Measurements from ENCODE around the gene ZNF444.

Gene ZNF444

DNA sequence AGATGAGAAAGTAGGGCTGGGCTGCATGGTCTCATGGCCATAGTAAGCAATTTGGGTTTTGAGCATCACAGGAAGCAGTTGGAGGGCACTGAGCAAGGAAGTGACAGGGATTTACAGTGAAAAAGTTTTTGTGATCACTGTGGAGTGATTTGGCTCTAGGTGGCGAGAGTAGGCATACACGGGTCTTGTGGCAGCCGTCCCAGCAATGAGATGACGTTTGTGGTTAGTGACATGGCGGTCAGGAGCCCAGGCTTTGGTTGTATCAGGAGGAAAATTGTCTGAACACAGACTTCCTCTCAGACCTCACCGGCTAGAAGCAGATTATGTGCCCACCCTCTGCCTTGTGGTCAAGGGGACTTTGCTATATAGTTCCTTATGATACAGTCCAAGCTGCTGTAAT, 3.3 kb downstream of the ZNF444 start:
- Histone ChIP-seq H3K9ac (ENCODE audit: low read length) (no peak overlapping the region), H2AK5ac (ENCODE audit: low read length) (no peak overlapping the region), H3K56ac (ENCODE audit: low read length) (no peak overlapping the region), H3K79me1 (ENCODE audit: low read length) (peaks cover 19% of the 10 kb centered on the region), H3K4me2 (ENCODE audit: low read length) (no peak overlapping the region), H3K4ac (ENCODE audit: low read depth, low read length) (no peak overlapping the region), H4K5ac (ENCODE audit: low read length) (no peak overlapping the region), H3K4me3 (ENCODE audit: low read length) (no peak overlapping the region), H2BK5ac (ENCODE audit: low read length) (no peak overlapping the region), H3K4me1 (ENCODE audit: control insufficient read depth, low read depth, low read length) (no peaks in the 10 kb centered on the region), H3K27ac (ENCODE audit: low read depth, low read length) (no peak overlapping the region), H2BK120ac (ENCODE audit: low read depth, low read length) (no peak overlapping the region), H3K79me2 (ENCODE audit: control insufficient read depth, insufficient read depth, low read length) (peaks cover 10% of the 10 kb centered on the region), H3K18ac (ENCODE audit: low read length) (no peak overlapping the region), H3K27me3 (ENCODE audit: insufficient read depth, low read length, poor library complexity) (no peaks in the 10 kb centered on the region), H4K8ac (ENCODE audit: low read depth, low read length) (no peak overlapping the region), H2BK15ac (replicated peaks; ENCODE audit: low read depth) (no peak overlapping the region), H3K36me3 (ENCODE audit: control insufficient read depth, insufficient read depth, low read length) (no peaks in the 10 kb centered on the region), H3K23ac (ENCODE audit: low read length) (no peak overlapping the region)
- no CpG with 5 or more reads among the region's 6 CpGs for WGBS (ENCODE audit: extremely low coverage, insufficient coverage, low lambda C conversion rate)
- no peak for DNase-seq

DNA sequence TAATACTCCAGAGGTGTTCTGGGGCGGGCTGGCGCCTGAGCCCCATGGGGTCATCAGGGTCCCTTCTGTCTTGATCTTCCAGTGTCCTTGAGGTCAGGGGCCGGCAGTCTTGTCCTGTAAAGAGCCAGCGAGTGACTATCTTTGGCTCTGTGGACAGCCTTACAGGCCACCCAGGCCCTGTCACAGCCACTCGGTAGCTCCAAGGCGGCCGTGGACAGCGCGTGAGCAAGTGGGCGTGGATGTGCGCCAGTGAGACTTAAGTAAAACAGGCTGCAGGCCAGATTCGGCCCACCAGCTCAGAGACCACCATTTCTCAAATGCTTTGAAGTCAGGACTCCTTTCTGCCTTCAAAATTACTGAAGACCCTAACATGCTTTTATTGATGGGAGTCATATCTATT, 3.7 kb downstream of the ZNF444 start:
- H2AK5ac ChIP-seq (ENCODE audit: low read length), result no peak overlapping the region
- no peaks in the 10 kb centered on the region for H3K4me1 ChIP-seq (ENCODE audit: control insufficient read depth, low read depth, low read length)
- no peak overlapping the region for H4K8ac ChIP-seq (ENCODE audit: low read depth, low read length)
- H3K27ac ChIP-seq (ENCODE audit: low read depth, low read length), result no peak overlapping the region
- no CpG with 5 or more reads among the region's 12 CpGs for WGBS (ENCODE audit: extremely low coverage, insufficient coverage, low lambda C conversion rate)
- H3K4me2 ChIP-seq (ENCODE audit: low read length), result no peak overlapping the region
- no peak overlapping the region for H3K56ac ChIP-seq (ENCODE audit: low read length)
- no peaks in the 10 kb centered on the region for H3K36me3 ChIP-seq (ENCODE audit: control insufficient read depth, insufficient read depth, low read length)
- no peak overlapping the region for H3K4ac ChIP-seq (ENCODE audit: low read depth, low read length)
- H2BK15ac ChIP-seq (replicated peaks; ENCODE audit: low read depth), result no peak overlapping the region
- H3K4me3 ChIP-seq (ENCODE audit: low read length), result no peak overlapping the region
- H3K79me1 ChIP-seq (ENCODE audit: low read length), result peaks cover 22% of the 10 kb centered on the region
- H3K79me2 ChIP-seq (ENCODE audit: control insufficient read depth, insufficient read depth, low read length), result peaks cover 14% of the 10 kb centered on the region
- no peaks in the 10 kb centered on the region for H3K27me3 ChIP-seq (ENCODE audit: insufficient read depth, low read length, poor library complexity)
- no peak overlapping the region for H3K18ac ChIP-seq (ENCODE audit: low read length)
- DNase-seq, result no peak
- no peak overlapping the region for H3K9ac ChIP-seq (ENCODE audit: low read length)
- no peak overlapping the region for H2BK5ac ChIP-seq (ENCODE audit: low read length)
- no peak overlapping the region for H3K23ac ChIP-seq (ENCODE audit: low read length)
- no peak overlapping the region for H4K5ac ChIP-seq (ENCODE audit: low read length)
- H2BK120ac ChIP-seq (ENCODE audit: low read depth, low read length), result no peak overlapping the region

DNA sequence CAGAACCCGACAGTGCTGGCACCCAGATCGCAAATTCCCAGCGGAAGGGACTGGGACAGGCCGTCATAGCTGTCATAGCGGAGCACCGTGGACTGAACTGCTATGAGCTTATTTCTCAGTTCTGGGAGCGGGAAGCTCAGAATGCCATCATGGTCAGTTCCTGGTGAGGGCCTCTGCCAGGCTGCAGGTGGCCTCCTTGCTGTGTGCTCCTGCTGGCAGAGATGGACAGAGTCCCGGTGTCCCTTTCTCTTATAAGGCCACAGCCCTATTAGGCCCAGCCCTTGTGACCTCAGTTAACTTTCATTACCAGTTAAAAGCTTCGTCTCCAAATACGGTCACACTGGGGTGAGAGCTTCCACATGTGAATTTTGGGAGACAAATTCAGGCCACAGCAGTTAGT, 4.6 kb downstream of the ZNF444 start:
- no peak overlapping the region for H3K4me3 ChIP-seq (ENCODE audit: low read length)
- H3K27ac ChIP-seq (ENCODE audit: low read depth, low read length), result no peak overlapping the region
- no peak overlapping the region for H2BK120ac ChIP-seq (ENCODE audit: low read depth, low read length)
- H3K18ac ChIP-seq (ENCODE audit: low read length), result no peak overlapping the region
- H3K23ac ChIP-seq (ENCODE audit: low read length), result no peak overlapping the region
- H3K9ac ChIP-seq (ENCODE audit: low read length), result no peak overlapping the region
- no CpG with 5 or more reads among the region's 10 CpGs for WGBS (ENCODE audit: extremely low coverage, insufficient coverage, low lambda C conversion rate)
- H3K36me3 ChIP-seq (ENCODE audit: control insufficient read depth, insufficient read depth, low read length), result no peaks in the 10 kb centered on the region
- H3K4me1 ChIP-seq (ENCODE audit: control insufficient read depth, low read depth, low read length), result no peaks in the 10 kb centered on the region
- no peak overlapping the region for H3K4ac ChIP-seq (ENCODE audit: low read depth, low read length)
- peaks cover 22% of the 10 kb centered on the region for H3K79me1 ChIP-seq (ENCODE audit: low read length)
- no peak overlapping the region for H4K5ac ChIP-seq (ENCODE audit: low read length)
- no peak overlapping the region for H3K56ac ChIP-seq (ENCODE audit: low read length)
- H2BK15ac ChIP-seq (replicated peaks; ENCODE audit: low read depth), result no peak overlapping the region
- H3K79me2 ChIP-seq (ENCODE audit: control insufficient read depth, insufficient read depth, low read length), result peaks cover 14% of the 10 kb centered on the region
- H3K4me2 ChIP-seq (ENCODE audit: low read length), result no peak overlapping the region
- no peak for DNase-seq
- H4K8ac ChIP-seq (ENCODE audit: low read depth, low read length), result no peak overlapping the region
- H2BK5ac ChIP-seq (ENCODE audit: low read length), result no peak overlapping the region
- no peaks in the 10 kb centered on the region for H3K27me3 ChIP-seq (ENCODE audit: insufficient read depth, low read length, poor library complexity)
- H2AK5ac ChIP-seq (ENCODE audit: low read length), result no peak overlapping the region

DNA sequence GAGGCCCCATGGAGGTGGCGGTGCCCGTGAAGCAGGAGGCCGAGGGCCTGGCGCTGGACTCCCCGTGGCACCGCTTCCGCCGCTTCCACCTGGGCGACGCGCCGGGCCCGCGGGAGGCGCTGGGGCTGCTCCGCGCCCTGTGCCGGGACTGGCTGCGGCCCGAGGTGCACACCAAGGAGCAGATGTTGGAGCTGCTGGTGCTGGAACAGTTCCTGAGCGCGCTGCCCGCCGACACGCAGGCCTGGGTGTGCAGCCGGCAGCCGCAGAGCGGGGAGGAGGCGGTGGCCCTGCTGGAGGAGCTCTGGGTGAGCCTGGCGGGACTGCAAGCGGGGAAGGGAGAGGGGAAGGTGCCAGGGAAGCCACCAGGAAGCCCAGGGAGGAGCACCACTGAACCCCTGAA, 5.8 kb downstream of the ZNF444 start:
- H3K4me2 ChIP-seq (ENCODE audit: low read length), result no peak overlapping the region
- no peak overlapping the region for H3K18ac ChIP-seq (ENCODE audit: low read length)
- DNase-seq, result no peak
- H3K79me2 ChIP-seq (ENCODE audit: control insufficient read depth, insufficient read depth, low read length), result peaks cover 14% of the 10 kb centered on the region
- no peak overlapping the region for H3K4me3 ChIP-seq (ENCODE audit: low read length)
- H2AK5ac ChIP-seq (ENCODE audit: low read length), result no peak overlapping the region
- H3K9ac ChIP-seq (ENCODE audit: low read length), result no peak overlapping the region
- no peaks in the 10 kb centered on the region for H3K4me1 ChIP-seq (ENCODE audit: control insufficient read depth, low read depth, low read length)
- no peak overlapping the region for H3K4ac ChIP-seq (ENCODE audit: low read depth, low read length)
- no peak overlapping the region for H2BK120ac ChIP-seq (ENCODE audit: low read depth, low read length)
- H2BK15ac ChIP-seq (replicated peaks; ENCODE audit: low read depth), result no peak overlapping the region
- no peak overlapping the region for H4K8ac ChIP-seq (ENCODE audit: low read depth, low read length)
- no CpG with 5 or more reads among the region's 31 CpGs for WGBS (ENCODE audit: extremely low coverage, insufficient coverage, low lambda C conversion rate)
- no peak overlapping the region for H3K27ac ChIP-seq (ENCODE audit: low read depth, low read length)
- H3K36me3 ChIP-seq (ENCODE audit: control insufficient read depth, insufficient read depth, low read length), result no peaks in the 10 kb centered on the region
- no peak overlapping the region for H2BK5ac ChIP-seq (ENCODE audit: low read length)
- H3K79me1 ChIP-seq (ENCODE audit: low read length), result peaks cover 22% of the 10 kb centered on the region
- H3K56ac ChIP-seq (ENCODE audit: low read length), result no peak overlapping the region
- no peaks in the 10 kb centered on the region for H3K27me3 ChIP-seq (ENCODE audit: insufficient read depth, low read length, poor library complexity)
- no peak overlapping the region for H3K23ac ChIP-seq (ENCODE audit: low read length)
- no peak overlapping the region for H4K5ac ChIP-seq (ENCODE audit: low read length)

DNA sequence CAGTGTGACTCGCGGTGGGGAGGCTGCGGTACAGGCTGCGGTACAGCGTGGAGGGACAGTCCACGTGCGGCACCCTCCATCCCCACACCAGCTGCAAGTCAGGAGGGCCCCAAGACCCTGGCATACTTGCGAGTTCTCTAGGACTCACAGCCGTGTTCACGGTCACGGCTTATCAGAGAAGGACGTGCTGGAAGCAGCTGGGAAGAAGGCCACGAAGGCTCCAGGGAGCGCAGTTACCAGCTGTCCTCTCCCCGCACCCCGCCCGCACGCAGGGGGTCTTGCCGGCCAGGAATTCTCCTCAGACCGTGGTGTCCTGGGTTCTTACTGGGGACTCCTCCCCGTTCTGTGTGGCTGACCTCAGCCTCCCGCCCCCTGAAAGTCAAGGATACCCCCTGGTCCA, 6.2 kb downstream of the ZNF444 start:
- no peaks in the 10 kb centered on the region for H3K27me3 ChIP-seq (ENCODE audit: insufficient read depth, low read length, poor library complexity)
- H3K36me3 ChIP-seq (ENCODE audit: control insufficient read depth, insufficient read depth, low read length), result no peaks in the 10 kb centered on the region
- WGBS (ENCODE audit: extremely low coverage, insufficient coverage, low lambda C conversion rate), result no CpG with 5 or more reads among the region's 22 CpGs
- H3K79me1 ChIP-seq (ENCODE audit: low read length), result peaks cover 19% of the 10 kb centered on the region
- H4K8ac ChIP-seq (ENCODE audit: low read depth, low read length), result no peak overlapping the region
- no peak overlapping the region for H3K18ac ChIP-seq (ENCODE audit: low read length)
- no peak for DNase-seq
- no peaks in the 10 kb centered on the region for H3K4me1 ChIP-seq (ENCODE audit: control insufficient read depth, low read depth, low read length)
- H3K56ac ChIP-seq (ENCODE audit: low read length), result no peak overlapping the region
- no peak overlapping the region for H4K5ac ChIP-seq (ENCODE audit: low read length)
- H2BK5ac ChIP-seq (ENCODE audit: low read length), result no peak overlapping the region
- H3K9ac ChIP-seq (ENCODE audit: low read length), result no peak overlapping the region
- H2BK15ac ChIP-seq (replicated peaks; ENCODE audit: low read depth), result no peak overlapping the region
- peaks cover 11% of the 10 kb centered on the region for H3K79me2 ChIP-seq (ENCODE audit: control insufficient read depth, insufficient read depth, low read length)
- H2BK120ac ChIP-seq (ENCODE audit: low read depth, low read length), result no peak overlapping the region
- H3K4me2 ChIP-seq (ENCODE audit: low read length), result no peak overlapping the region
- no peak overlapping the region for H3K23ac ChIP-seq (ENCODE audit: low read length)
- H3K4me3 ChIP-seq (ENCODE audit: low read length), result no peak overlapping the region
- no peak overlapping the region for H3K4ac ChIP-seq (ENCODE audit: low read depth, low read length)
- no peak overlapping the region for H2AK5ac ChIP-seq (ENCODE audit: low read length)
- H3K27ac ChIP-seq (ENCODE audit: low read depth, low read length), result no peak overlapping the region

DNA sequence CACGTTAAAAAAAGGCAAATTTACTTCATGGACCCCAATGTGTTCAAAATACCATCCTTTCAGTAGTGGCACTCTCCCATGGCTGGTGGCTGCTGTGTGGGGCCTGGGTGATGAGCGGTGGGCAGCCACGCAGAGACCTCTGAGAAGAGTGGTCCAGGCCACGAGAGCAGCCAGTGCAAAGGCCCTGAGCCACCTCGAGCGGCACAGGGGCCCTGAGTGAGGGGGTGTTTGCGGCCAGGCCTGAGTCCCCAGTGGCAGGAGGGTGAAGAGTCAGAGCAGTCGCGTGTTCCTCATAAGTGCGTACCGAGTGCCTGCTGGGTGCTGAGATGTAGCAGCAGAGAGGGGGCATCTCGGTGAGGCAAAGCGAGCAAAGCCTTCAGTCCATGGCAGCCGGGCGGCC, 7.0 kb downstream of the ZNF444 start:
- no peaks in the 10 kb centered on the region for H3K27me3 ChIP-seq (ENCODE audit: insufficient read depth, low read length, poor library complexity)
- no peak overlapping the region for H2BK15ac ChIP-seq (replicated peaks; ENCODE audit: low read depth)
- no peak overlapping the region for H4K5ac ChIP-seq (ENCODE audit: low read length)
- peaks cover 3% of the 10 kb centered on the region for H3K4me1 ChIP-seq (ENCODE audit: control insufficient read depth, low read depth, low read length)
- H3K23ac ChIP-seq (ENCODE audit: low read length), result no peak overlapping the region
- no peaks in the 10 kb centered on the region for H3K36me3 ChIP-seq (ENCODE audit: control insufficient read depth, insufficient read depth, low read length)
- no peak overlapping the region for H2BK120ac ChIP-seq (ENCODE audit: low read depth, low read length)
- H3K4me3 ChIP-seq (ENCODE audit: low read length), result no peak overlapping the region
- H3K79me2 ChIP-seq (ENCODE audit: control insufficient read depth, insufficient read depth, low read length), result peaks cover 4% of the 10 kb centered on the region
- no peak overlapping the region for H4K8ac ChIP-seq (ENCODE audit: low read depth, low read length)
- H3K27ac ChIP-seq (ENCODE audit: low read depth, low read length), result no peak overlapping the region
- H2BK5ac ChIP-seq (ENCODE audit: low read length), result no peak overlapping the region
- no peak overlapping the region for H3K9ac ChIP-seq (ENCODE audit: low read length)
- H3K18ac ChIP-seq (ENCODE audit: low read length), result no peak overlapping the region
- WGBS (ENCODE audit: extremely low coverage, insufficient coverage, low lambda C conversion rate), result no CpG with 5 or more reads among the region's 15 CpGs
- no peak overlapping the region for H3K4me2 ChIP-seq (ENCODE audit: low read length)
- no peak overlapping the region for H2AK5ac ChIP-seq (ENCODE audit: low read length)
- H3K56ac ChIP-seq (ENCODE audit: low read length), result no peak overlapping the region
- H3K79me1 ChIP-seq (ENCODE audit: low read length), result peaks cover 11% of the 10 kb centered on the region
- H3K4ac ChIP-seq (ENCODE audit: low read depth, low read length), result no peak overlapping the region
- no peak for DNase-seq
